Astrocyte of the cerebellum (primary cell): ENCODE measurements around the gene THRB.
A peak's percentile ranks its signal among the peaks of the same experiment; 100 is the strongest.

Experiments used
- DNase-seq: peaks from one replicate; pipeline ENCODE4 v3.0.0-alpha.2; 2011; ENCODE audit warnings: low read depth
- H3K4me3 ChIP-seq: 2 replicates; pipeline ENCODE4 v1.5.1; 2011; ENCODE audit warnings: mild to moderate bottlenecking, low read depth, low read length, moderate library complexity
- CTCF ChIP-seq: IDR thresholded peaks from 2 replicates; pipeline ENCODE4 v1.5.1; 2012; ENCODE audit warnings: low read length, low read depth, moderate library complexity, mild to moderate bottlenecking; ENCODE audit errors: missing control alignments
- in situ Hi-C: cut with HindIII; loops from 2 replicates; pipeline ENCODE4 v1.10.0; 2017; ENCODE audit warnings: low sequenced_read_pairs

THRB gene

GRCh38 chr3:24120434-24120833, 374.2 kb downstream of the THRB start:
- H3K4me3 ChIP-seq, result no peak overlapping the region
- TF ChIP-seq CTCF, result no peak
- in situ Hi-C loops, result no loop called here
- DNase-seq, result no peak

- in situ Hi-C loops, result no loop called here
- DNase-seq, result peak; percentile 27
- no peak overlapping the region for H3K4me3 ChIP-seq
- TF ChIP-seq CTCF, result no peak
These were observed 375.3 kb downstream of the THRB start for GRCh38 chr3:24119321-24119751.

- in situ Hi-C loops, result no loop called here
- H3K4me3 ChIP-seq, result no peak overlapping the region
- TF ChIP-seq CTCF, result no peak
- DNase-seq, result no peak
These were observed 377.1 kb downstream of the THRB start for GRCh38 chr3:24117508-24117907.

GRCh38 chr3:24111711-24112110, 382.9 kb downstream of the THRB start:
- DNase-seq, result no peak
- TF ChIP-seq CTCF, result no peak
- no peak overlapping the region for H3K4me3 ChIP-seq
- in situ Hi-C loops, result no loop called here

GRCh38 chr3:24110051-24110450, 384.6 kb downstream of the THRB start:
- no peak overlapping the region for H3K4me3 ChIP-seq
- DNase-seq, result no peak
- in situ Hi-C loops, result no loop called here
- no peak for TF ChIP-seq CTCF

- no peak overlapping the region for H3K4me3 ChIP-seq
- DNase-seq, result no peak
- no peak for TF ChIP-seq CTCF
- in situ Hi-C loops, result no loop called here
These were observed 392.9 kb downstream of the THRB start for GRCh38 chr3:24101676-24102168.
